Sigmoid colon (tissue), 7 donors: ENCODE results near the gene C1orf21. TPM values are rescaled to one million over a fixed set of nuclear protein-coding genes. Genes with fewer than 3 reads are reported as not detected.
A peak's percentile ranks its signal among the peaks of the same experiment; 100 is the strongest.

Experiments
- DNase-seq: peaks from one replicate; pipeline ENCODE4 v3.0.0-alpha.2; 2019
- H3K27ac ChIP-seq, 4 donors: fragments of 200-600 bp; sonication (generic); one replicate each; pipeline ENCODE4 v1.5.1; 2016 to 2019; ENCODE audit warnings: mild to moderate bottlenecking in 1 of 4
- H3K27me3 ChIP-seq, 3 donors: fragments of 200-600 bp; sonication (generic); one replicate each; pipeline ENCODE4 v1.5.1; 2019; ENCODE audit warnings: mild to moderate bottlenecking in 1 of 3
- H3K36me3 ChIP-seq, 4 donors: fragments of 200-600 bp; sonication (generic); one replicate each; pipeline ENCODE4 v1.5.1; 2016 to 2019
- H3K4me1 ChIP-seq, 4 donors: fragments of 200-600 bp; sonication (generic); one replicate each; pipeline ENCODE4 v1.5.1; 2017 to 2019
- H3K4me3 ChIP-seq, 4 donors: fragments of 200-600 bp; sonication (generic); one replicate each; pipeline ENCODE4 v1.5.1; 2017 to 2019; ENCODE audit warnings: mild to moderate bottlenecking in 2 of 4, moderate library complexity in 1 of 4
- H3K9me3 ChIP-seq, 4 donors: fragments of 200-600 bp in 3 of 4; sonication (generic) in 3 of 4; one replicate each; pipeline versions ENCODE4 v1.5.1 to v1.6.1; 2013 to 2019
- CTCF ChIP-seq, 4 experiments: fragments of 450-650 bp in 3 of 4; fragments of 200-600 bp in 1 of 4; IDR thresholded peaks; one replicate each; pipeline ENCODE4 v1.5.1; 2016 to 2019; ENCODE audit warnings: antibody characterized with exemption in 4 of 4, mild to moderate bottlenecking in 3 of 4, moderate library complexity in 2 of 4
- EP300 ChIP-seq, 4 donors: sonication (generic); formaldehyde crosslinking; IDR thresholded peaks; one replicate each; pipeline ENCODE4 v1.6.1; 2017; ENCODE audit warnings: antibody characterized with exemption in 4 of 4
- POLR2A ChIP-seq, 2 donors: fragments of 450-650 bp; IDR thresholded peaks; one replicate each; pipeline ENCODE4 v1.6.1; 2016; ENCODE audit warnings: antibody characterized with exemption in 2 of 2, mild to moderate bottlenecking in 2 of 2, moderate library complexity in 2 of 2
- POLR2AphosphoS5 ChIP-seq, 4 donors: sonication (generic); formaldehyde crosslinking; IDR thresholded peaks; one replicate each; pipeline ENCODE4 v1.6.1; 2017; ENCODE audit warnings: antibody characterized with exemption in 4 of 4
- WGBS, 2 donors: extraction: QIAGEN DNeasy Blood & Tissue Kit; methylation state at CpG; one replicate each; pipeline ENCODE4 v1.1.7; 2013; 5-methylcytosine and 5-hydroxymethylcytosine counted together
- intact Hi-C: fragments of 100-400 bp; cut with DNase I; formaldehyde crosslinking; loops from one replicate; pipeline ENCODE4 v1.15.1; 2023
- polyA plus RNA-seq, 3 donors: library from polyadenylated mRNA; stranded (reverse); fragments of 200-250 nt; gene quantifications; one replicate each; pipeline ENCODE4 v1.2.3, GENCODE V29; 2013
- total RNA-seq, 4 donors: library from RNA; depleted of rRNA; stranded (reverse); fragments of >200 nt; gene quantifications; one replicate each; pipeline ENCODE4 v1.1.0, GENCODE V29; 2016
- donor health status: healthy with polysubstance abuse.
- donor health status: Bipolar disorder and iron deficiency.
- donor health status: healthy.

Gene C1orf21
- total and polyA plus RNA-seq, 7 donors = 39.5 to 109 (median 80.0) TPM

- DNase-seq = no peak
- 90 to 97% methylated on average over 2 of the region's 2 CpGs for WGBS, 2 donors
- intact Hi-C loops = no loop called here
- Histone ChIP-seq H3K27ac (no peak overlapping the region), H3K36me3 (peaks cover 0 to 20% (median 5%) of the 10 kb centered on the region in 4 donors), H3K9me3 (peaks cover 0 to 4% (median 0%) of the 10 kb centered on the region in 4 donors), H3K27me3 (no peaks in the 10 kb centered on the region), H3K4me1 (peaks cover 0 to 5% (median 1%) of the 10 kb centered on the region in 4 donors), H3K4me3 (no peak overlapping the region)
- no peak for TF ChIP-seq POLR2AphosphoS5 (IDR thresholded peaks at IDR 0.05)
- no peak for TF ChIP-seq POLR2A (IDR thresholded peaks at IDR 0.05)
- no peak for TF ChIP-seq EP300 (IDR thresholded peaks at IDR 0.05)
- no peak for TF ChIP-seq CTCF (IDR thresholded peaks at IDR 0.05)
Measured at GRCh38 chr1:184476187-184476586, 89.4 kb downstream of the C1orf21 start.

GRCh38 chr1:184479435-184480167 is 92.8 kb downstream of the C1orf21 start:
- WGBS, 2 donors = 26 to 74% methylated on average over 14 of the region's 14 CpGs
- peaks cover 0 to 20% (median 5%) of the 10 kb centered on the region in 4 donors for H3K36me3 ChIP-seq
- no peak for DNase-seq
- H3K4me3 ChIP-seq = no peak overlapping the region
- no peaks in the 10 kb centered on the region for H3K9me3 ChIP-seq
- no peaks in the 10 kb centered on the region for H3K27me3 ChIP-seq
- TF ChIP-seq POLR2A (IDR thresholded peaks at IDR 0.05) (no peak), CTCF (IDR thresholded peaks at IDR 0.05) (no peak), POLR2AphosphoS5 (IDR thresholded peaks at IDR 0.05) (no peak), EP300 (IDR thresholded peaks at IDR 0.05) (no peak)
- no peak overlapping the region for H3K27ac ChIP-seq
- intact Hi-C loops = loop anchor here (10.0 kb wide), 1 partner anchor 185 kb away; no protein-coding TSS in a partner anchor
- H3K4me1 ChIP-seq = peaks cover 0 to 39% (median 35%) of the 10 kb centered on the region in 4 donors

GRCh38 chr1:184480736-184481135 is 93.9 kb downstream of the C1orf21 start:
- H3K4me3 ChIP-seq = no peak overlapping the region
- intact Hi-C loops = loop anchor here (10.0 kb wide), 1 partner anchor 184 kb away; no protein-coding TSS in a partner anchor

GRCh38 chr1:184482136-184482535 is 95.3 kb downstream of the C1orf21 start:
- Histone ChIP-seq H3K4me3 (no peak overlapping the region), H3K9me3 (no peaks in the 10 kb centered on the region), H3K27ac (peak overlapping the region; percentile 68 to 79 (median 78)), H3K4me1 (peaks cover 0 to 65% (median 60%) of the 10 kb centered on the region in 4 donors), H3K36me3 (peaks cover 0 to 16% (median 5%) of the 10 kb centered on the region in 4 donors), H3K27me3 (no peaks in the 10 kb centered on the region)
- peak; percentile 45 to 75 (median 66) for TF ChIP-seq POLR2AphosphoS5 (IDR thresholded peaks at IDR 0.05)
- no peak for TF ChIP-seq EP300 (IDR thresholded peaks at IDR 0.05)
- TF ChIP-seq POLR2A (IDR thresholded peaks at IDR 0.05) = no peak
- peak; percentile 94 for DNase-seq
- WGBS, 2 donors = 66 to 81% methylated on average over 5 of the region's 5 CpGs
- intact Hi-C loops = loop anchor here (2.0 to 10.0 kb wide), 2 partner anchors 93 to 183 kb away; no protein-coding TSS in a partner anchor

More at GRCh38 chr1:184480736-184481135, 93.9 kb downstream of the C1orf21 start:
- 96 to 97% methylated on average over 5 of the region's 5 CpGs for WGBS, 2 donors
- no peak for DNase-seq
- peaks cover 0 to 20% (median 5%) of the 10 kb centered on the region in 4 donors for H3K36me3 ChIP-seq
- H3K9me3 ChIP-seq = no peaks in the 10 kb centered on the region
- peaks cover 0 to 51% (median 46%) of the 10 kb centered on the region in 4 donors for H3K4me1 ChIP-seq
- TF ChIP-seq POLR2A (IDR thresholded peaks at IDR 0.05) (no peak), POLR2AphosphoS5 (IDR thresholded peaks at IDR 0.05) (no peak), EP300 (IDR thresholded peaks at IDR 0.05) (no peak), CTCF (IDR thresholded peaks at IDR 0.05) (no peak)
- no peaks in the 10 kb centered on the region for H3K27me3 ChIP-seq
- H3K27ac ChIP-seq = peak overlapping the region in 3 of 4 donors; percentile 68 to 79 (median 76)

- peak; percentile 88 for DNase-seq
- intact Hi-C loops = loop anchor here (2.0 to 10.0 kb wide), 2 partner anchors 94 to 182 kb away; no protein-coding TSS in a partner anchor
- H3K36me3 ChIP-seq = peaks cover 0 to 10% (median 4%) of the 10 kb centered on the region in 4 donors
- TF ChIP-seq POLR2A (IDR thresholded peaks at IDR 0.05) = no peak
- TF ChIP-seq POLR2AphosphoS5 (IDR thresholded peaks at IDR 0.05) = peak; percentile 29 to 63 (median 60)
- peak in 1 of 4 experiments; percentile 11 for TF ChIP-seq CTCF (IDR thresholded peaks at IDR 0.05)
- peak in 2 of 4 donors; percentile 19 to 54 for TF ChIP-seq EP300 (IDR thresholded peaks at IDR 0.05)
- peak overlapping the region; percentile 68 to 79 (median 78) for H3K27ac ChIP-seq
- no peaks in the 10 kb centered on the region for H3K9me3 ChIP-seq
- 71 to 75% methylated on average over 3 of the region's 3 CpGs for WGBS, 2 donors
- peaks cover 0 to 73% (median 67%) of the 10 kb centered on the region in 4 donors for H3K4me1 ChIP-seq
- H3K4me3 ChIP-seq = no peak overlapping the region
- H3K27me3 ChIP-seq = no peaks in the 10 kb centered on the region
Measured at GRCh38 chr1:184483101-184483683, 96.4 kb downstream of the C1orf21 start.
